Left lung (tissue), 10 donors: ENCODE measurements around the gene TRUB2. TPM values are rescaled to one million over a fixed set of nuclear protein-coding genes. Genes with fewer than 3 reads are reported as not detected.

ENCODE experiments used
- ATAC-seq: fragments of 200-7000 bp; cut with Tn5 transposase; one replicate; pipeline ENCODE4 v1.9.1; 2020; ENCODE audit warnings: moderate library complexity
- DNase-seq, 4 donors: peaks; one replicate each; pipeline ENCODE4 v3.0.0-alpha.2; 2013 to 2020
- H3K27ac ChIP-seq, 2 donors: fragments of 200-600 bp; sonication (generic) in 1 of 2; one replicate each; pipeline versions ENCODE4 v1.5.0 to v1.8.0; 2020 to 2021
- H3K27me3 ChIP-seq, 2 donors: fragments of 200-600 bp; sonication (generic) in 1 of 2; one replicate each; pipeline versions ENCODE4 v1.5.0 to v1.8.0; 2020 to 2021
- H3K36me3 ChIP-seq, 2 donors: fragments of 200-600 bp; sonication (generic) in 1 of 2; one replicate each; pipeline versions ENCODE4 v1.5.0 to v1.8.0; 2020 to 2021
- H3K4me1 ChIP-seq, 2 donors: fragments of 200-600 bp; one replicate each; pipeline ENCODE4 v1.8.0; 2021
- H3K4me3 ChIP-seq, 2 donors: fragments of 200-600 bp; sonication (generic) in 1 of 2; one replicate each; pipeline versions ENCODE4 v1.5.0 to v1.8.0; 2020 to 2021; ENCODE audit warnings: mild to moderate bottlenecking in 1 of 2
- H3K9me3 ChIP-seq, 2 donors: fragments of 200-600 bp; sonication (generic) in 1 of 2; one replicate each; pipeline versions ENCODE4 v1.5.0 to v1.8.0; 2020 to 2021
- CTCF ChIP-seq, 2 donors: fragments of 200-600 bp; sonication (generic) in 1 of 2; IDR thresholded peaks; one replicate each; pipeline versions ENCODE4 v1.5.0 to v1.8.0; 2021; ENCODE audit warnings: antibody characterized with exemption in 2 of 2
- intact Hi-C, 2 donors: fragments of 100-400 bp; cut with DNase I; formaldehyde crosslinking; loops; one replicate each; pipeline versions ENCODE4 v1.11.2 to v1.14.2; 2022
- polyA plus RNA-seq, 6 donors: library from polyadenylated mRNA; unstranded; fragments of 120-200 nt; gene quantifications; one replicate each; pipeline ENCODE4 v1.2.1, GENCODE V29; 2013; ENCODE audit not compliant: insufficient read length in 6 of 6
- total RNA-seq, 2 donors: library from RNA; stranded (reverse); fragmentation: NEBNext Ultra II Directional; extraction: Animal tissue kit (Norgen Biotek cat#: 25700); gene quantifications; one replicate each; pipeline ENCODE4 v1.2.1, GENCODE V29; 2021
- donor health status: DM: no; HTN: yes; CAD: no.
- donor health status: DM: no; HTN: no; CAD: no.

TRUB2 gene
- total and polyA plus RNA-seq, 8 donors: 23.0 to 34.6 (median 32.6) TPM

DNA sequence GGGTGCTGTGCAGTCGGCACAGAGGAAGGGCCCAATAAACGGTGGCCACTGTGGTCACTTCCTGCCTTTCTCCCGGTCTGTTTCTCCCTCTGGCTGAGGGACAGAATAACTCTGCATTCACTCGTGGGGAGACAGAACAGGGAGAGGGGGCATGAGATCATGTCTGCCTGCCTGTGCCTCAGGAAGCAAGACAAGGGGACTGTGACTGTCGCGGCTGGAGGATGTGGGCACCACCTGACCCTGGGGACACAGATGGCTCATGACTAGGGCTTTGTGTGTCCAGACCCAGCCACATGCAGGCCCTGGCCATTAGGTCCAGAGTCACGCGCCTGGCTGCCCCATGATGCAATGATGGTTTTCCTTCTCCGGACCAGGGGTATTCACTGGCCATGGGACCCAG is 5.8 kb downstream of the TRUB2 start:
- no peak for DNase-seq
- no peak overlapping the region for H3K4me3 ChIP-seq
- H3K27me3 ChIP-seq: no peaks in the 10 kb centered on the region
- intact Hi-C loops: no loop called here
- no peak overlapping the region for H3K27ac ChIP-seq
- H3K36me3 ChIP-seq: peaks cover 0 to 84% of the 10 kb centered on the region in 2 donors
- no peak for TF ChIP-seq CTCF (IDR thresholded peaks at IDR 0.05)
- H3K4me1 ChIP-seq: peaks cover 5 to 6% of the 10 kb centered on the region in 2 donors
- ATAC-seq: no peak
- H3K9me3 ChIP-seq: no peaks in the 10 kb centered on the region

- H3K27me3 ChIP-seq: no peaks in the 10 kb centered on the region
- ATAC-seq: no peak
- H3K4me3 ChIP-seq: no peak overlapping the region
- intact Hi-C loops: no loop called here
- no peaks in the 10 kb centered on the region for H3K9me3 ChIP-seq
- no peak for TF ChIP-seq CTCF (IDR thresholded peaks at IDR 0.05)
- no peaks in the 10 kb centered on the region for H3K4me1 ChIP-seq
- DNase-seq: no peak
- H3K27ac ChIP-seq: no peak overlapping the region
- H3K36me3 ChIP-seq: peaks cover 0 to 94% of the 10 kb centered on the region in 2 donors
These were observed 7.5 kb downstream of the TRUB2 start for GRCh38 chr9:128314697-128315096.

DNA sequence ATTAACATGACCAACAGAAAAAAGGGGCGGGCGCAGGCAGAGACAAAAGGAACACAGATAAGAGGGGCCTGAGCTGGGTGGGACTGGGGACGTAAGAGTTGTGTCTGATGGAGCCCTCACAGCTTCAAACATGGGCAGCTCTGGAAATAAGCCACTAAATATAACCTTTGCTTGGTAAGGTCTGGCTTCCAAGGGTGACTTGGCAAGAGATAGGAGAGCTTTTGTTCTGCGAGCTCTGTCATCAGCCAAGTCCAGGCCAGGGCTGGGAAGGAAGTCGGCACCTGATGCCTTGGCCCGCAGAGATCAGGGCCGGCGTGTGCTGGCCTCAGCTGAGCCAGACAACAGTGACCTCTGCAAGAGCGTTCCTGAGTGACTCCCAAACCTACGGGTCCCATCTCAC is 11.8 kb downstream of the TRUB2 start:
- Histone ChIP-seq H3K36me3 (peaks cover 0 to 76% of the 10 kb centered on the region in 2 donors), H3K4me1 (no peaks in the 10 kb centered on the region), H3K27me3 (no peaks in the 10 kb centered on the region), H3K9me3 (no peaks in the 10 kb centered on the region), H3K4me3 (no peak overlapping the region), H3K27ac (no peak overlapping the region)
- intact Hi-C loops: no loop called here
- no peak for ATAC-seq
- TF ChIP-seq CTCF (IDR thresholded peaks at IDR 0.05): no peak
- no peak for DNase-seq

GRCh38 chr9:128309551-128309950 is 12.7 kb downstream of the TRUB2 start:
- intact Hi-C loops: no loop called here
- Histone ChIP-seq H3K36me3 (peaks cover 0 to 67% of the 10 kb centered on the region in 2 donors), H3K27ac (no peak overlapping the region), H3K4me3 (no peak overlapping the region), H3K9me3 (no peaks in the 10 kb centered on the region), H3K4me1 (no peaks in the 10 kb centered on the region), H3K27me3 (no peaks in the 10 kb centered on the region)
- ATAC-seq (no peak), DNase-seq (no peak)
- TF ChIP-seq CTCF (IDR thresholded peaks at IDR 0.05): no peak

GRCh38 chr9:128304971-128305288 is 17.3 kb downstream of the TRUB2 start:
- ATAC-seq (no peak), DNase-seq (no peak)
- H3K27ac ChIP-seq: no peak overlapping the region
- intact Hi-C loops: no loop called here
- H3K9me3 ChIP-seq: no peaks in the 10 kb centered on the region
- H3K4me1 ChIP-seq: no peaks in the 10 kb centered on the region
- H3K36me3 ChIP-seq: peaks cover 0 to 23% of the 10 kb centered on the region in 2 donors
- no peaks in the 10 kb centered on the region for H3K27me3 ChIP-seq
- H3K4me3 ChIP-seq: no peak overlapping the region
- no peak for TF ChIP-seq CTCF (IDR thresholded peaks at IDR 0.05)
